Bronchial epithelial cell (primary cell): ENCODE data around the gene GPR55. TPM values are rescaled to one million over a fixed set of nuclear protein-coding genes. Genes with fewer than 3 reads are reported as not detected.

Experiments
- DNase-seq: peaks from one replicate; pipeline ENCODE4 v3.0.0-alpha.2; 2010; ENCODE audit warnings: low read depth
- FAIRE-seq: peaks from 2 replicates; lab custom pipeline; 2011; peaks lifted over from hg19 to GRCh38; lab: Jason Lieb, UNC
- H3K27me3 ChIP-seq: 2 replicates; pipeline ENCODE4 v1.5.1; 2011; ENCODE audit warnings: low read length; ENCODE audit not compliant: control insufficient read depth, insufficient read depth
- H3K36me3 ChIP-seq: 2 replicates; pipeline ENCODE4 v1.5.1; 2011; ENCODE audit warnings: low read length; ENCODE audit not compliant: control insufficient read depth, insufficient read depth
- H3K4me3 ChIP-seq: 2 replicates; pipeline ENCODE4 v1.5.1; 2011; ENCODE audit warnings: mild to moderate bottlenecking, low read depth, low read length, control low read depth
- total RNA-seq: library from RNA; depleted of rRNA; stranded (reverse); fragments of >200 nt; gene quantifications from 2 replicates; pipeline ENCODE4 v1.2.1, GENCODE V29; 2014
- TF ChIP-seq, protein P1 (sequence below): IDR thresholded peaks from 2 replicates; pipeline ENCODE4 v1.5.1; 2011; ENCODE audit warnings: mild to moderate bottlenecking, moderate library complexity, low read length, control low read depth, inconsistent platforms; ENCODE audit not compliant: insufficient read depth, severe bottlenecking

Gene GPR55
- total RNA-seq, 1 donor from 2014 or later = not detected

DNA sequence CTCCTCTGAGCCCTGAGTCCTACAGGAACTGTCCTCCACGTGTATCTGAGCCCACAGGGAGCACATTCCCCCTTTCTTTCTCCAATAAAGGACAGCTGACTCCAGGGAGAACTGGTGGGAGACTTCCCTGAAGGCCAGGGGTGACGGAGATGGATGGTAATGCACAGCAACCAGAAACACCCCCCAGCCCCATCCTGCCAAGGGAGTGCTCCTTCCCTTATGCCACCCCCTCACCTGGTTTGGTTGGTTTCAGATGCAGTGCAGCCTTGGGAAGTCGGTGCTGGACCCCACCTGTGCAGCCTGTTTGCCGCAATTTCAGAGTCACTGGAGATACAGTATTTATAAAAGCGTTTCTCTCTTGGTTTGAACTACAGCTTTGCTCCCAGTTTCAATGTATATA, 24.0 kb downstream of the GPR55 start:
- TF ChIP-seq, protein P1, sequence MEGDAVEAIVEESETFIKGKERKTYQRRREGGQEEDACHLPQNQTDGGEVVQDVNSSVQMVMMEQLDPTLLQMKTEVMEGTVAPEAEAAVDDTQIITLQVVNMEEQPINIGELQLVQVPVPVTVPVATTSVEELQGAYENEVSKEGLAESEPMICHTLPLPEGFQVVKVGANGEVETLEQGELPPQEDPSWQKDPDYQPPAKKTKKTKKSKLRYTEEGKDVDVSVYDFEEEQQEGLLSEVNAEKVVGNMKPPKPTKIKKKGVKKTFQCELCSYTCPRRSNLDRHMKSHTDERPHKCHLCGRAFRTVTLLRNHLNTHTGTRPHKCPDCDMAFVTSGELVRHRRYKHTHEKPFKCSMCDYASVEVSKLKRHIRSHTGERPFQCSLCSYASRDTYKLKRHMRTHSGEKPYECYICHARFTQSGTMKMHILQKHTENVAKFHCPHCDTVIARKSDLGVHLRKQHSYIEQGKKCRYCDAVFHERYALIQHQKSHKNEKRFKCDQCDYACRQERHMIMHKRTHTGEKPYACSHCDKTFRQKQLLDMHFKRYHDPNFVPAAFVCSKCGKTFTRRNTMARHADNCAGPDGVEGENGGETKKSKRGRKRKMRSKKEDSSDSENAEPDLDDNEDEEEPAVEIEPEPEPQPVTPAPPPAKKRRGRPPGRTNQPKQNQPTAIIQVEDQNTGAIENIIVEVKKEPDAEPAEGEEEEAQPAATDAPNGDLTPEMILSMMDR = no peak
- no peak for DNase-seq
- H3K4me3 ChIP-seq = no peak overlapping the region
- no peaks in the 10 kb centered on the region for H3K36me3 ChIP-seq
- FAIRE-seq = no peak
- peaks cover 7% of the 10 kb centered on the region for H3K27me3 ChIP-seq

DNA sequence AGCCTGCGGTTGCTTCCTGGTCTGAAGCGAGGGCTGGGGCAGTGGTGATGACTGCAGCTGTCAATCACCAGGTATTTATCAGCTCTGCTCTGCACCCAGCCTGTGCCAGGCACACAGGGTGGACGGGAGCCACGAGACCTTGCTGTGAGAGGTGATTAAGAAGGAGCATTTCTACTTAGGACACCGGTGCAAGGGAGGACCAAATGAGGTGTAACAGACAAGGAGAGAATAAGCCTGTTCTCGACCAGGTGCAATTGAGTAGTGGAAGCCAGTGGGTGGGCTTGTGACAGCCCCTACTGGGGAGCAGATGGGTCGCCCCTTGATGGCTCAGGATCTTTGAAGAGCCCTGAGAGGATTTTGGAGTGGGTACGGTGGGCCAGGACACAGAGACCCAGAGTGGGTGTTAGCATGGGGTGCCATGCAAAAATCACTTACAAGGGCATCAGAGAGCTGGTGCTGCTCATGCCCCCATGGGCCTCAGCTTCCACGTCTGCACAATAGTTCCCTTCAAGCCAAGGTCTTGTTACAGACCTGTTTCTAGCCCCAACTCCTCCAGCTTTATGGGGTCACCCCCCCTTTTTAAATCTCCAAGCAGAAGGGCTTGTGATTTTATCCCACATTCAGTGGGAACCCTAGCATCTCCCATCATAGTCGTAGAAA, 24.6 kb downstream of the GPR55 start:
- TF ChIP-seq, protein P1 = no peak
- no peak for DNase-seq
- H3K36me3 ChIP-seq = no peaks in the 10 kb centered on the region
- no peak for FAIRE-seq
- H3K4me3 ChIP-seq = no peak overlapping the region
- H3K27me3 ChIP-seq = peaks cover 7% of the 10 kb centered on the region

DNA sequence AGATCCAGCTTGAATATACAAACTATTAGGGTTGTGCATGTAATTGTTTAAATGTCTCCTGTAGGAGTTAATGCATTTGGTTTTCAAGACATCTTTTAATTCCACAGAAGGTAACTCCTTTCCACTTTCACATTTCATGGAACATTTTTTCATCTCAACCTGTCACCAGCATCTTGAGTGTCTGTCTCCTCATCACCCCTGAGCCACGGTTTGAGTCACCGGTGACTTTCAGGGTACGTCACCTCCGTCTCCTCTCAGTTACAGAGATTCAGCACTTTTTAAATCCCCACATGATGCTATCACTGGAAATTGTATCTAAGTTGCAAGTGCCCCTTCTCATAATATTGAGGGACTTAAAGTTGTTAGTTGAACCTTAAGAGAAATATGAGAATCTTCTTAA, 25.3 kb downstream of the GPR55 start:
- no peak for FAIRE-seq
- TF ChIP-seq, protein P1 = no peak
- DNase-seq = no peak

DNA sequence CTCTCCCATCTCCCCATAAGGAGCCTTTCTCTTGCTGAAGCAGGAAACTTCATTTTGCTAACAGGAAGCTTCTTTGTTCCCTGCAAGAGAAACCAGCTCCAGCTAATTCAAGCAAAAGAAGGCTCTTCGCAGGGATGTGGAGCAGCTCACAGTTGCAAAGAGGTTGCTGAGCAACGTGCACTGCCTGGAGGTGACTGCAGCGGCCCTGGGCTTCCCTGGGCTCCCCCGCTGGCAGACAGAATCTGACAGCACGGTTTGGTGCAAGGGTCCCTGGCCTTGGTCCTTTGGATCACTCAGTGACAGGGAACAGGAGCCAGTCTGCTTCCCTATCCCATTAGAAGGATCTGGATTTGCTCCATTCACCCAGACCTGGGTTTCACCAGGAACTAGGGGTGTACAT, 25.8 kb downstream of the GPR55 start:
- peaks cover 7% of the 10 kb centered on the region for H3K27me3 ChIP-seq
- no peak overlapping the region for H3K4me3 ChIP-seq
- no peaks in the 10 kb centered on the region for H3K36me3 ChIP-seq
- TF ChIP-seq, protein P1 = no peak
- FAIRE-seq (no peak), DNase-seq (no peak)

More for the DNA sequence above, 25.3 kb downstream of the GPR55 start:
- Histone ChIP-seq H3K36me3 (no peaks in the 10 kb centered on the region), H3K4me3 (no peak overlapping the region), H3K27me3 (peaks cover 7% of the 10 kb centered on the region)

DNA sequence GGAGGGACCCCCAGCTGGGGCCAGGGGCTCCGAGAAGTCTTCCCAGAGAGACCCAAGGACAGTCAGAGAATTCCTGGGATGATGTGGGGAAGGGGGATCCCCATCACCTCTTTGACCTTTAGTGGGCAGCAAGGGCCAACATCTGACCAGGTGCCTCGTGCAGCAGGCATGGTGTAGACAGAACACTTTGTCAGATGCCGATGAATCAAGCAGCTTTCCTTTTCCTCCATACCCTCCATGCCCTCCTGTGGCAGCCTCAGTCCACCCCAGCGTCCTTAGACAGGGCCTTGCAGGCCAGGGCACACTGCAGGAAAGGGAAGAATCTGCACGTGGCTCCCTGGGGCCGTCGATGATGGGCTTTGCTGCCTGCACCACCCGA, 26.3 kb downstream of the GPR55 start:
- no peaks in the 10 kb centered on the region for H3K36me3 ChIP-seq
- FAIRE-seq (no peak), DNase-seq (no peak)
- H3K4me3 ChIP-seq = no peak overlapping the region
- TF ChIP-seq, protein P1 = no peak
- H3K27me3 ChIP-seq = peaks cover 7% of the 10 kb centered on the region
